GM19395 (cell line): ENCODE measurements around the gene ARHGAP4.

Experiments
- ATAC-seq: cut with Tn5 transposase; IDR thresholded peaks from one replicate; pipeline ENCODE4 v1.9.1; 2021; ENCODE audit warnings: mild to moderate bottlenecking, moderate library complexity; ENCODE audit not compliant: unreplicated experiment

The ARHGAP4 gene

DNA sequence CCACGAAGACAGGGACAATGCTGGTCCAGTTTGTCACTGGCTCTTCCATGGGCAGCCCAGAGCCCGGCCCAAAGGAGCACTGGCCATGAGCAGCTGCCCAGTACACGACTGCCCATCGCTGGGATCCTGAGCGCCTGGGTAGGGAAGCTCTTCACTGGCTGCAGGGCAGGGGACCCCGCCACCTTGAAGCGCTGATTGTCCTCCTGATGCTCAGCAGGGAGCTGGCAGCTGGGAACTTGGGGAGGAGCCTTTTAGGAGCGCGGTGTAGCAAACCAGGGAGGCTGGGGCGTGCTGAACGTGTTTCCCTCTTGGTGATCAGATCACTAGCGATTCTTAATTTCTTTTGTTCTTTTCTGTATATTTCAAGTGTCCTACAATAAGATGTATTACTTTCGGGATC is 41.9 kb downstream of the ARHGAP4 start:
- no peak for ATAC-seq

GRCh38 chrX:153883163-153883843 is 42.8 kb downstream of the ARHGAP4 start:
- ATAC-seq, result no peak

DNA sequence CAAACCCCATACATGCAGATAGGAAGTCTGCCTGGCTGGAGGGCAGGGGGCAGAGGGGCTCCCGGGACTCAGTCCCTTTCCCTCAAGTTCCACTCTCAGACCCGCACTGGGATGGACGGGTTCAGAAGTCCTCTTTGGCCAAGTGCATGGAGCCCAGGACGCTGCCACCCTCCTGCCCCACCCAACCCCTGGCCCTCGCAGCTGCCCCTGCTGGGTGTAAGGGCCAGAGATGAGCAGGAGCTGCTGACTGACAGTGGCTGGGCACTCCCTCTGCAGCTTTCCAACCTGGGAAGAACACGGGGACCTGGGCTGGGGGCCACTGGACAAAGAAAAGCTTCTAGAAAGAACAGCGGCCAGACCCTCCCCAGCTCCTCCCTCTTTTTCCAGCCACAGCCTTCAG is 43.5 kb downstream of the ARHGAP4 start:
- ATAC-seq, result no peak

DNA sequence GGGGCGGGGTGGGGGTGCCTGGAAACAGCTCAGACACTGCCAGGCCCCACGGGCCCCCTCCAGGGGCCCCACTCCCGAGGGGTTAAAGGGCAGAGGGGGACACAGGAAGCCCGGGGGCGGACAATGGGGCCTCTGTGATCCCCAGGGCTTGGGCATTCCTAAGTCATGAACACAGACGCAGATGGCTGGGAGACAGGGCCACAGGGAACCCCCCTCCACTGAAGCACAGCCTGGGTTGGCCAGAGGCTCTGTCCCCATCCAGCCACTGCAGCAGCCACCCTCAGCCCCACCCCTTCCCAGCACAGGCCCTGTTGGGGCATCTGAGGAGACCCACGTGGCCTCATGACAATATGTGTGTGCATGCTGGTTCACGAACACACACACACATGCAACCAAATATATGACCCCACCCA is 44.0 kb downstream of the ARHGAP4 start:
- no peak for ATAC-seq

- no peak for ATAC-seq
Measured at GRCh38 chrX:153881281-153881680, 44.8 kb downstream of the ARHGAP4 start.

DNA sequence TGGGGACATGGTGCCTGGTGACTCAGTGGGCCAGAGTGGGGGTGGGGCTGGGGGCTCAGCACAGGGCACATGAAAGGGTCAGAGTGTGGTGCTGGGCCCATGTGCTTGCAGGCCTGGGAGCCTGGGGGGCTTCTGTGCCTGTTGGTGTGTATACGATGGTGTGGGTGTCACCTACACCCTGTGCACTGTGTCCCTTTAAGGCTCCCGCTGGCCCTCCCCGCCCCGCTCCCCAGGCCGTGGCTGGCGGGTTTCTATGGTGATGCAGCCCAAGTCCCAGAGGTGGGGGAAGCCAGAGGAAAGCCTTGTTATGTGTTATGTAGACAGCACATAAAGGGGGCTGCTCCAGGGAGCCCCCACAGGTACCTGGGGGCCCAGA is 45.6 kb downstream of the ARHGAP4 start:
- ATAC-seq, result no peak

DNA sequence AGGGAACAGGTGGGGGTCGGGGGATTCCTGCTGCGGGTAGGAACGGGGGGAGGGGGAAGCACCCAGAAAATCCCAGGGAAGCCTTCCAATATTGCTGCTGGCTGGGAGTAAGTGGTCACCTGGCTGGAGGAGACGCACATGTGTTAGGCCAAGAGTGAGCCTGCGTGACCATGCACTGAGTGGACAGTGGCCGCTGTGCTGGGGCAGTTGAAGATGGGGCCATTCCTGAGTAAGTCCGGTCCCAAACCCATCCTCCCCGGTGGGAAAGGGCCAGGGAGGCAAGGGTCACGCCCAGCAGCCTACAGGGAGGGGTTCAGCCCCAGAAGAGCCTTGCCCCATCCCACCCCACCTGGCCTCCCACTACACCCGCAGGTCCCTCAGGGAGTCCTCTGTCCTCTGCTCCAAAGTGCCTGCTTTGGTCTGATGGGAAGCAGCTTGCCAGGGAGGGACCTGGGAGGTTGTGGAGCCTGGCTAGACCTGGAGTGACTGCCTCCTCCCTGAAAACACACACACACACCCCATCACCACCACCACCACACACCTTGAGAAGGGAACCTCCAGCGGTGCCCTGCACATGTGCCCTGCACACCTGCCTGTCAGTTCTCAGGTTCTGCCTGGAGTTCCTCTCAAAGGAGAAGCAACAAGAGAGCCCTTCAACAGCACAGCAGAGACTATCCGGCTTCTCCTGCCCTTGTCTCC is 46.2 kb downstream of the ARHGAP4 start:
- ATAC-seq, result no peak

GRCh38 chrX:153878969-153879653 is 47.0 kb downstream of the ARHGAP4 start:
- ATAC-seq, result no peak

DNA sequence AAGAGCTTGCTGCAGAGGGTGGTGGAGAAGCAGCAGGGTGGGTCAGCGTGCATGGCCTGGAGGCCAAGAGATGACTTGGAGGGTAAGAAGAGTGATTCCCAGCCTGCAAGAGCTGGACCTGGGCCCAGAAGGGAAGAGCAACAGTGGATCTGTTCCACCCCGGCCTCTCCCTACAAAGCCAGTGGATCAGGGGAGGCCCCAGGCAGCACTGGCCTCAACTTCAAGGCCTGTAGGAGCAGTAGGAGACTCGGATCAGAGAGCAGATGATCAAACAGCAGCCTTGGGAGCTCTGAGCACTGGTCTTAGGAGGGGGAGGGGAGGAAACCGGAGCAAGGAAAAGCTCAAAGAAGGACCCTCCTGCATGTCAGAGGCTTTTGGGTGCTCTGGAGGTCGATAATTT is 47.7 kb downstream of the ARHGAP4 start:
- no peak for ATAC-seq

- no peak for ATAC-seq
Measured at GRCh38 chrX:153877571-153878261, 48.3 kb downstream of the ARHGAP4 start.

- no peak for ATAC-seq
Measured at GRCh38 chrX:153876112-153876491, 50.0 kb downstream of the ARHGAP4 start.

DNA sequence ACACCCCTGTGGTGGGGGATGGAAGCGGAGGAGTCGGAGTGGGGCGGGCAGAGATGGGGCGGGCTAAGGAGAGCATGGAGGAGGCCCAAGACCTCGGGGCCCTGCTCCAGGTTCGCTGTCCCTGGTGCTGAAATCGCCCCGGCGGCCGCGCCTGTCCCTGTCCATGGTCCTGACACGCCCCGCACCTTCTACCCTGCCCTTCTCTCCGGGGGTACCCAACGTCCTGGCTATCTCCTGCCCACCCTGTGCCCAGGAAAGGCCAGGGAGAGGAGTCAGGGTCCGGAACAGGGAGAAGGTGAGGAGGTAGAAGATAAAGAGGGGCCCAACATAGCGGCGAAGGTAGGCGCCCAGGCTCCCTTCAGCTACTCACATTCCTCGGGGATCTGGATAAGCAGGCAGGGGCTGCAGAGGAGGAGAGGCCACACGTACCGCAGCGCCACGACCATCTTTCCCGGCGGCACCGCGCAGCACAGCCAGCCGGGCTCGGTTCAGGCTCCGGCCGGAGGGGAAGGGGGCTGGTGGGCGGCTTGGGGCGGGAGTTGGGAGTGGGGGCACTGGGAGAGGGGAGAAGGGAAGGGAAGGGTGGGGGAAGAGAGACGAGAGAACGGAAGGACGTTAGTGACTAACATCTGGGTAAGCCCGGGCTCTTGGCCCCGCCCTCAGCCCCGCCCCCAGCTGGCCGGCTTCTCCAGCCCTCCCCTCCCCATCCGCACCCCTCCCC is 50.5 kb downstream of the ARHGAP4 start:
- no peak for ATAC-seq

GRCh38 chrX:153874366-153875125 is 51.5 kb downstream of the ARHGAP4 start:
- ATAC-seq, result no peak

DNA sequence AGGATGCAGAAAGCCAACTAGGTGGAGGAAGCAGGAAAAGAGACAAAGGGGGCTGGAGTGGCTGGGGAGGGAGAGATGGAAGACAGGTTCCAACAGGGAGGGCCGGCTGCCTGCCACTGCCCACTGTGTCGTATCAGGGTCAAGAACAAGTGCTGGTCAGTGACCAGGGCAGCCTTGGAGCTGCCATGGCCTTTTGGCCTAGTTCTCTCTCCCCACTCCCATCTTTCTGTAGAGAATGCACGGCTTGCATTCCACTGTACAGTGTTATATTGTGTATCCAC is 52.0 kb downstream of the ARHGAP4 start:
- no peak for ATAC-seq

GRCh38 chrX:153873282-153874084 is 52.6 kb downstream of the ARHGAP4 start:
- ATAC-seq, result no peak

DNA sequence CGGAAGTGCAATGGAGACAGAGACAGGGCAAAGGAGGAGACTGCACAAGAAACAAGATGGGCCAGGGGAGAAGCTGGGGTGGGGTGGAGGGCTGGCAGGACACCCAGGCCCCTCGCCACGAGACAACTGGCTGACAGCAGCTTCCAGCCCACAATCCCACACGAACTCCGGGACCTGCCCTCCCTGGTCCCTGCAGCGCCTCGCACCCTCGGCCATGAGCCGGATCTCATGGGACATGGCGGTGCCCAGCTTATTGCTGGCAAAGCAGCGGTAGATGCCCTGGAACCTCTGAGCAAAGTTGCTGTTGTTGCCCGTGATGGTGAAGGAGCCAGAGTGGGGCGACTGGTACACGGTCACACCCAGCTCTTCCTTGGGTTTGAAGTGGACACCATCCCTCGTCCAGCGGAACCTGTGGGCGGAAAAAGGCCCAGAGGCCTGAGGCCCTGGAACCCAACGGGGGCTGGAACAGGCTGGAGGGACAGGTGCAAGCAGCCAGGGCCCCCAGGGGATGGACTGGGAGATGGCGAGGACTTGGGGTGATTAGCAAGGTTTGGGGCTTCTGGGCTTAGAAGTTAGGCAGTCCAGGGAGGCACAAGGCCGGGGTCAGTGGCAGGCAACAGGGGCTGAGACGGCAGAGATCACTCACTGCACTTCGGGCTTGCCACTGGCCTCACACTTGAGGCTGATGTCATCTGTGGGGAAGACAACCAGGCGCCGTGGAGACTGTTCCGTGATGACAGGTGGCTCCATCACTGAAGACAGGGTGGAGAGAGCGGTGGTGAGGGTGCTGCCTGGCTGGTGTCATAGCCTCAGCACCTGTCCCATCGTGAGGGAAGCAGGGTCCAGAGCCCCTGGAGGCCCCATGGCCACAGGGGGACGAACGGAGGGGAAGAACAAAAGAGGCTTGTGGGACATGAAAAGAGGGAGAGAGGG is 53.9 kb downstream of the ARHGAP4 start:
- ATAC-seq, result no peak

- no peak for ATAC-seq
Measured at GRCh38 chrX:153871451-153871850, 54.6 kb downstream of the ARHGAP4 start.

DNA sequence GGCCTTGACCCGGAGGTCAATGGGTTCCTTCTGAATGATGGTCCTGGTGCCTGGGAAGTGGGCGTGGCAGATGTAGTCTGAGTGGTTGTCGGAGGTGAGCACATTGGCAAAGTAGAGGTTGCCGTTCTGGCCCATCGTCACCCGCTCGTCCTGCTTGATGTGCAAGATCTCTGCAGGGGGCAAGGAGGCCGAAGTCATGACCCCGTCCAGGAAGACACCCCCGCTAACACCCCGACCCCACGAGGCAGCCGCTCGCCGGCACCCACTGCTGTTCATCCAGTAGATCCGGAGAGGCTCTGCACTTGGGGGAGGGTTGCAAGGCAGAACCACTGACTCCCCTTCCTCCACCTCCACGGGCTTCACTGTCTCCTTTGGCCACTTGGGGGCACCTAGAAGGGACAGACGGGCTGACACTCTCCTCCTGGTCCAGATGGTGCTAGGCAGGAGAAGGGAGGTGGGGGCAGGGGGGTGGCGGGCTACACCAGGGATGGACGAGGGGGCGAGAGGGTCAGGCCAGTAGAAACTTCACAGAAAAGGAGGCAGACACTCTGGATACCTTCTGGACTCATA is 55.2 kb downstream of the ARHGAP4 start:
- no peak for ATAC-seq
